Stimulated activated CD4-positive, alpha-beta T cell treated with anti-CD3 and anti-CD28 coated beads, Interleukin-1b, Interleukin-23, amount 100 ng/mL, for 24 hours (primary cell): ENCODE results near the gene GATA2.

Experiments used
- DNase-seq, 4 experiments: peaks; one replicate each; pipeline ENCODE4 v3.0.0-alpha.2; 2020; ENCODE audit warnings: low read depth in 4 of 4, low spot score in 1 of 4

The GATA2 gene

DNA sequence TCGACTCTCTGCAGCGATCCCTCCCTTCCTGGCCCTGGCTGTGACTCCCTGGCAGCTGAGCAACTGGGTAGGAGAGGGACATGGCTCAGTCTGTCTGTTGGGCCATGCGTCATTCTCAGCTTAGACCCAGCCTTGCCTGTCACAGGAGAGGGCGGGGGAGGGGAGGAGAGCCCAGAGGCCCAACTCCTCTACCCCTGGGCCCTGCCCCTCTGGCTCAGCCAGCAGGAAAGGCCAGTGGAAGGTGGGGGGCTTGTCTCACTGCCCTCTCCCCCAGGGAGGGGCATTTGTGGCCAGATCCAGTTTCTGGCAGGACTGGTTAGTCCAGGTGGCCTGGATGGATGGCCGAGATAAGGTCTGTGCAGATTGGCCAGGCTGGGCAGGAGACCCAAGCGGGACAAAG is 57.9 kb downstream of the GATA2 start:
- no peak for DNase-seq

DNA sequence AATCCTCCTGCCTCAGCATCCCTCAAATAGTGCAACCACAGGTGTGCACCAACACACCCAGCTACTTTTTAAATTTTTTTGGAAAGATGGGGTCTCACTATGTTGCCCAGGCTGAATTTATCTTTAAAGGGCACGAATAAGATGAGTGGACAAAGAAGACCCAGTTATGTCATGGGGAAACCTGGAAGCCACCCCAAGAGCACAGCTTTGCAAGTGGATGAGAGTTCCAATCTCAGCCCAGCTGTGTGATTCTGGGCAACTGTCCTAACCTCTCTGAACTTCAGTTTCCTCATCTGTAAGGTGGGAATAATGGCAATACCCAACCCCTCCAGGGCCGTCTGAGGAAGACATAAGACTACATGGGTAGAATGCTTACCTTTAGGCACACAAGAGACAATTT is 58.5 kb downstream of the GATA2 start:
- no peak for DNase-seq

DNA sequence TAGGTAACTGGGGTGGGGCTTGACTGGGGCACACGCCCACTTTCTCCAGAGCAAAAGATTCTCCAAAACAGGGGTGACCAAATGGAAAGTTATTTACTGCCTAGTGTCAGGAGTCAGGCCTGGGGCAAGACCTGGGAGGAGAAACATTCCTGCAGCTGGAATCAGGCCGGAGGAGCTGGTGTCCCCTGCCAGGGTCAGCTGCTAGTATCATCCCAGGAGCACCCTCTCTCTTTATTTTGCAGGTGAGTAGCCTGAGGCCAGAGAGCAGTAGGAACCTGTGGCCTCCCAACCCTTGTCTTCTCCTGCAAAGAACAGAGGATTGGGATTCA is 59.2 kb downstream of the GATA2 start:
- no peak for DNase-seq

DNA sequence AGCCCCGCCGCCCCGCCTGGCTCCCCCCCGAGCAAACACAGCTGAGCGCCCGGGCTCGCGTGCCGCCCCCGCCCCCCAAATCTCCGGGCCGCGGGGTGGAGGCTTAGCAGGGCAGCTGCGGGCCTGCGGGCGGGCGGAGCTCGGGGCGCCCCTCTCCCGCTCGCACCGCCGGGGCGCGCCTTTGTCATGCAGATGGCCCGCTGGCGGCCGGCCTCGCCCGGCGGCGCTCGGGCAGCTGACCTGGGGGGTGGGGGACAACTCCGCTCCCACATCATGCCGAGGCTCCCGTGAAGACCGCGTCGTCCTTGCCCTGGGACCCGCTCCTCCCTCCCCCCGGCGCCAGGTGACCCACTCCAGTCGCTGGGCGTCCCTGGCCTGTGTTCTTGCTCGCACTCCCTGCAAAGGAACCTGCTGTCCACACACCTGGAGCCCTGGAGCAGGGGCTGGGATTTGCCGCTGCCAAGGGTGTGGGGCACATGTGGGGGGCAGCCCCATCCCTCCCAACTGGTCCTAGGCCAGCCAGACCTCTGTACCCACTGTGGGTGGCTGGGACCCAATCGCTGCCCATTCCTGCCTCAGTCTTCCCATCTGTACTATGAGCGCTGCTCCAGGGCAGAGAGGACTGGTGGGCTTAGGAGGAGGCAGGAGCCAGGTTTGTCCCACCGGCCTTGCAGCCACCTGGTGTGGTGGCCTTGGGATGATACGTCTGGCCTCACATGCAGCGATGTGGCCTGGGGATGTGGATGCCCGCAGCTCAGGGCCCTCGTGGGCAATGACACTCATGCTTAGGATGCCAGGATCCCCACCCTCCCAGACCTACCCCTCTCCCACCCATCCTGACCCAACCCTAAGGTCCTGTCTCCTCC is 59.8 kb downstream of the GATA2 start:
- no peak for DNase-seq

DNA sequence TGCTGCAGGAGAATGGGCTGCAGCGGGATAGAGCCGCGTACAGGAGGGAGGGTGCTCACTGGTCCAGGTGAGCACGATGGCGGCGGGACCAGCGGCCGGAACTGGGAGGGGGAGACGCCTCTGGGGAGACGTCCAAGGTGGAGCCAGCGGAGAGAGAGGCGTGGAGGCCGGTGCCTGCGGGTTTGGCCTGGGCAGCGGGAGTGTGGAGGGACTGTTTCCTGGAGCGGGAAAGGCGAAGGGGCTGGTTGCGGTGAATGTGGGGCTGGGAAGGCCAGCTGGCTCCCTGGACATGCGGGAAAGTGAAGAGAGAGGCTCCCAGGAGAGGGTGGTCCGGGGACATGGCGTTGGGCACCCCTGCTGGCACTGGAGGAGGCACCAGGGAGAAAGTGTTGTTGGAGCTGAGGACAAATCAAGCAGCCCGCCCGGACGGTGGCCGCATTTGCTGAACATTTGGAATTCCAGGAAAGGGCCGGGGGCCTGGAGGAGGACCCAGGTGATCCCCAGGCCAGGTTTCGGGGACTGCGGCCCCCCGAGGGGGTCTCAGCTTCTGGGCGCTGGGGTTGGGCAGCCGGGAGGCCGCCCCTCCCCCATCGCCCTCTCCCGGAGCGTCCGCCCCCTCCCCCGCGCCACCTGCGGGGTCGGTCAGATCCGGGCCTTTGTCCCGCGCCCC is 60.6 kb downstream of the GATA2 start:
- DNase-seq = no peak

DNA sequence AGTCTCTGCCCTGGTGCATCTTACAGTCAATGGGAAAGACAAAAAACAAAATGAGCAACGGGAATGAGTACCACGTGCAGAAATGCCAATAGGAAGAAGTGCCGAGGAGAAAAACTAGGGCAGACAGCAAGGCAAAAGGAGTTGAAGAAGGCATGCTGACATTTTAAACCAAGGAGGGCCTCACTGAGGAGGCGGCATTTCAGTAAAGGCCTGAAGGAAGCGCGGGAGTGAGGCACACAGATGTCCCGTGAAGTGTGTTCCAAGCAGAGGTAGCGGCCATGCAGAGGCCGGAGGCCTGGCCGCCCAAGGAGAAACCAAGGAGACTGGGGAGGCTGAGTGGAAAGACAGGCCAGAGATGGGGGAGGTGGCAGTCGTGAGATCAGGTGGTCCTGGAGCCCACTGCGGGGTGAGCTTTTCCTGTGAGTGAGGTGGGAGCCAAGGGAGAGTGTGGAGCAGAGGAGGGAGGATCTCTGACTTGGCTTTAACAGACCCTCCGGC is 61.1 kb downstream of the GATA2 start:
- DNase-seq = no peak

DNA sequence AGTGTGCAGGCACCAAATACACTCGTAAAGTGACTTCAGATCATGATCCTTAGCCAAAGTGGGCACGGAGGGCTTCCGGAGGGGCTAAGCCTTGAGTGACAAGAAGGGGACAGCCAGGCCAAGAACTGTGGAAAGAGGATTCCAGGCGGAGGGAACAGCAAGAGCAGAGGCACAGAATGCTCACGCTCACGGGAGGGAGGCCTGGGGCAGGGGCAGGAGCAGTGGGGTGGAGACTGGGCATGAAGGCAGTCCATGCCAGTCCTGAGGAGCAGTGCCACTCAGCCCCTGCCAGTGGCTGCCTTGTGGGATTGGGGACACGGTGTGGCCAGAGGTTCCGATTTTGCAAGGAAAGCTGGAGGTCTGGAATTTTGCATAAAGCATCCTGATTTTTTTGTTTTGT is 62.3 kb downstream of the GATA2 start:
- no peak for DNase-seq

DNA sequence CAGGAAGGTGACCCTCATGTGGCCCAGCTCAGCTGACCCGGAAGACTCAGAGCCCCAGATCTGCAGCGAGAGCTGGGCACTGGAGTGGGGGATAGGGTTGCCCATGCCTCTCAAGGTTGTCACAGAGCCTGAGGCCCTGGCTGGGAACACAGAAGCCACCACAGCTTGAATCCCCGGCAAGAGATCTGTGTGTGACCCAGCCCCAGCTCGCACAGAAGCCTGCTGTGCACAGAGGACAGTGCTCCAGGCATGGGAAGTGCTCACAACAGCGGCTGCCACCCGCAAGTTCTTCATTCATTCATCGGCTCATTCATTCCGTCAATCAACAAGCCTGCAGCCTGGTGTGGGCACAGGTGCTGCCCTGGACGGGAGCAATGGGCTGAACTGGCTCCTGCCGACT is 62.7 kb downstream of the GATA2 start:
- no peak for DNase-seq

DNA sequence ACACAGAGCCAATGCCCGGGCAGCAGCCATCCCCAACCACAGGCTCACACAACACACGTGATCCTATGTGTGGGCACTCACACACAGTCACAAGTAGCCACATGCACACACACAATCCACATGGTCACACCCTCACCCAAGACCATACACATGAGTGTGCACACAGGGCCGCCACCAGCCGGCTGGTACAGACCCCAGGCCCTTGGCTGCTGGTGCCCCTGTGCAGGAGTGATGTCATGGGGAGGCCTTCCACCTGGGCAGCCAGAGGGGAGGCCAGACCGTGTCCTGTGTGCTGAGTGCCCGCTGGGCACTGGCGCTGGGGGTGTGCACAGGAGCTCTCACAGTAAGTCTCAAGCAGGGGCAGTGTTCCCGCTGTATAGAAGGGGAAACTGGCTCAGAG is 63.2 kb downstream of the GATA2 start:
- no peak for DNase-seq
